ENCODE measurements around the gene RAG1.

DNA sequence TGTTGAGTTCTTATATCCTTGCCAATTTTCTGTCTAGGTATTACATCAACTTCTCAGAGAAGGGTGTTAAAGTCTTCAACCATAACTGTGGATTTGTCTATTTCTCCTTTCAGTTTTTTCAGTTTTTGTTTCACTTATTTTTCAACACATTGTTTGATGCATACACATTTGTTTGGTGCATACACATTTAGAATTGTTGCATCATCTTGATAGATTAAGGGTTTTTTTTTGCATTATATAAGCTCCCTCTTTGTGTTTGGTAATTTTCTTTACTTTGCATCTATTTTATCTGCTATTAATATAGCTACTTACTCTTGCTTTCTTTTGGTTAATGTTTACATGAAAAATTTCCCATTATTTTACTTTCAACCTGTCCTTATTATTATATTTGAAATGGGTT, 37.0 kb upstream of the RAG1 start:
- TF ChIP-seq, protein P1, sequence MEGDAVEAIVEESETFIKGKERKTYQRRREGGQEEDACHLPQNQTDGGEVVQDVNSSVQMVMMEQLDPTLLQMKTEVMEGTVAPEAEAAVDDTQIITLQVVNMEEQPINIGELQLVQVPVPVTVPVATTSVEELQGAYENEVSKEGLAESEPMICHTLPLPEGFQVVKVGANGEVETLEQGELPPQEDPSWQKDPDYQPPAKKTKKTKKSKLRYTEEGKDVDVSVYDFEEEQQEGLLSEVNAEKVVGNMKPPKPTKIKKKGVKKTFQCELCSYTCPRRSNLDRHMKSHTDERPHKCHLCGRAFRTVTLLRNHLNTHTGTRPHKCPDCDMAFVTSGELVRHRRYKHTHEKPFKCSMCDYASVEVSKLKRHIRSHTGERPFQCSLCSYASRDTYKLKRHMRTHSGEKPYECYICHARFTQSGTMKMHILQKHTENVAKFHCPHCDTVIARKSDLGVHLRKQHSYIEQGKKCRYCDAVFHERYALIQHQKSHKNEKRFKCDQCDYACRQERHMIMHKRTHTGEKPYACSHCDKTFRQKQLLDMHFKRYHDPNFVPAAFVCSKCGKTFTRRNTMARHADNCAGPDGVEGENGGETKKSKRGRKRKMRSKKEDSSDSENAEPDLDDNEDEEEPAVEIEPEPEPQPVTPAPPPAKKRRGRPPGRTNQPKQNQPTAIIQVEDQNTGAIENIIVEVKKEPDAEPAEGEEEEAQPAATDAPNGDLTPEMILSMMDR (IDR thresholded peaks at IDR 0.05): no peak
- TF ChIP-seq POLR2A (IDR thresholded peaks at IDR 0.05): no peak

Data from thyroid gland (tissue), 4 donors.